OCI-LY1 (cell line): ENCODE results near the gene KANK4.

Experiments
- EZH2 ChIP-seq: fragments of 200-600 bp; sonication (generic), shearing (Covaris generic); IDR thresholded peaks from 2 replicates; pipeline ENCODE4 v1.8.0; 2017; ENCODE audit warnings: borderline replicate concordance, mixed run types, mild to moderate bottlenecking, antibody characterized with exemption, low read length, moderate library complexity, mixed read lengths
- TF ChIP-seq, protein P1 (sequence below): fragments of 200-600 bp; sonication (generic), shearing (Covaris generic); IDR thresholded peaks from 2 replicates; pipeline ENCODE4 v1.5.1; 2017; ENCODE audit warnings: mild to moderate bottlenecking, antibody characterized with exemption, low read length, moderate library complexity, mixed read lengths

DNA sequence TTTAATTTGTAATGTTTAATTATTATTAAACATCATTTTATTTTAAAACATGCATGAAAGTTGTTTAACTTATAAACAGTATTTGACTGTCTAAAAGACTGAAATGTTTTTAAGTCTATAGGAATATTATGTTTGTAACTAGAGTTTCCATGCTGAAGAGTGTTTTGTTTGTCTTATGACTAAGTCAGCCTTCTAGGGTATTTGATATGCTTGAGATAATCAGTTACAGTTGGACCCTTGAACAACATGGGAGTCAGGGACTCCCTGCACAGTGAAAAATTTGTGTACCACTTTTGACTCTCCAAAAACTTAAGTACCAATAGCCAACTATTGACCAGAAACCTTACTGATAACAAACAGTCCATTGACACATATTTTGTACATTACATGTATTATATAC lies 45.5 kb upstream of the KANK4 start:
- TF ChIP-seq, protein P1, sequence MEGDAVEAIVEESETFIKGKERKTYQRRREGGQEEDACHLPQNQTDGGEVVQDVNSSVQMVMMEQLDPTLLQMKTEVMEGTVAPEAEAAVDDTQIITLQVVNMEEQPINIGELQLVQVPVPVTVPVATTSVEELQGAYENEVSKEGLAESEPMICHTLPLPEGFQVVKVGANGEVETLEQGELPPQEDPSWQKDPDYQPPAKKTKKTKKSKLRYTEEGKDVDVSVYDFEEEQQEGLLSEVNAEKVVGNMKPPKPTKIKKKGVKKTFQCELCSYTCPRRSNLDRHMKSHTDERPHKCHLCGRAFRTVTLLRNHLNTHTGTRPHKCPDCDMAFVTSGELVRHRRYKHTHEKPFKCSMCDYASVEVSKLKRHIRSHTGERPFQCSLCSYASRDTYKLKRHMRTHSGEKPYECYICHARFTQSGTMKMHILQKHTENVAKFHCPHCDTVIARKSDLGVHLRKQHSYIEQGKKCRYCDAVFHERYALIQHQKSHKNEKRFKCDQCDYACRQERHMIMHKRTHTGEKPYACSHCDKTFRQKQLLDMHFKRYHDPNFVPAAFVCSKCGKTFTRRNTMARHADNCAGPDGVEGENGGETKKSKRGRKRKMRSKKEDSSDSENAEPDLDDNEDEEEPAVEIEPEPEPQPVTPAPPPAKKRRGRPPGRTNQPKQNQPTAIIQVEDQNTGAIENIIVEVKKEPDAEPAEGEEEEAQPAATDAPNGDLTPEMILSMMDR, result no peak
- TF ChIP-seq EZH2, result no peak
